GM12875 (cell line): ENCODE results near the gene GPR141.

Source experiments
- H3K4me3 ChIP-seq: one replicate; pipeline ENCODE4 v1.5.1; 2011; ENCODE audit warnings: low read depth, low read length, control low read depth
- TF ChIP-seq, protein P1 (sequence below): IDR thresholded peaks from 2 replicates; pipeline ENCODE4 v1.5.1; 2011; ENCODE audit warnings: low read depth, mild to moderate bottlenecking, control low read depth, inconsistent platforms, low read length, moderate library complexity, borderline replicate concordance; ENCODE audit not compliant: insufficient read depth

The GPR141 gene

GRCh38 chr7:37732253-37732652 is 48.7 kb downstream of the GPR141 start:
- H3K4me3 ChIP-seq = no peak overlapping the region
- TF ChIP-seq, protein P1, sequence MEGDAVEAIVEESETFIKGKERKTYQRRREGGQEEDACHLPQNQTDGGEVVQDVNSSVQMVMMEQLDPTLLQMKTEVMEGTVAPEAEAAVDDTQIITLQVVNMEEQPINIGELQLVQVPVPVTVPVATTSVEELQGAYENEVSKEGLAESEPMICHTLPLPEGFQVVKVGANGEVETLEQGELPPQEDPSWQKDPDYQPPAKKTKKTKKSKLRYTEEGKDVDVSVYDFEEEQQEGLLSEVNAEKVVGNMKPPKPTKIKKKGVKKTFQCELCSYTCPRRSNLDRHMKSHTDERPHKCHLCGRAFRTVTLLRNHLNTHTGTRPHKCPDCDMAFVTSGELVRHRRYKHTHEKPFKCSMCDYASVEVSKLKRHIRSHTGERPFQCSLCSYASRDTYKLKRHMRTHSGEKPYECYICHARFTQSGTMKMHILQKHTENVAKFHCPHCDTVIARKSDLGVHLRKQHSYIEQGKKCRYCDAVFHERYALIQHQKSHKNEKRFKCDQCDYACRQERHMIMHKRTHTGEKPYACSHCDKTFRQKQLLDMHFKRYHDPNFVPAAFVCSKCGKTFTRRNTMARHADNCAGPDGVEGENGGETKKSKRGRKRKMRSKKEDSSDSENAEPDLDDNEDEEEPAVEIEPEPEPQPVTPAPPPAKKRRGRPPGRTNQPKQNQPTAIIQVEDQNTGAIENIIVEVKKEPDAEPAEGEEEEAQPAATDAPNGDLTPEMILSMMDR = peak; percentile 74; the same call in 1 of the 2 replicates

DNA sequence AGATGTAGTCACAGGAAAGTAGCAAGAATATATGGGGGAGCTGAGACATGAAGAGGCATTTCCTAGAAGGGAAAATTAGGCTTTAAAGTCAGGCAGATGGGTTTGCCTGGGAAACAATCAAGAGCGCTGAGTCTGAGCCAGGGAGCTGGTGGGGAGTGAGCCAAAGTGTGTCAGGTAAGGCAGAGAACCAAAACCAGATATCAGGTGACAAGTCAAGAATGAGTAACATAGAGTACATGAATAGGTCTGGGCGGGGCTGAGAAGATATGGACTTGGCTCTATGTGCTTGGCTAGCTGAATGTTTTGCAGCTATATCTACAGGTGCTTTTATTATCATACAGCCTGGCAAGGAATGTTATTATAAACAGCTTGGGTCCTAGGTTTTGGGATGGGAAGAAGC is 49.3 kb downstream of the GPR141 start:
- no peak overlapping the region for H3K4me3 ChIP-seq
- TF ChIP-seq, protein P1 = no peak

GRCh38 chr7:37735196-37735595 is 51.6 kb downstream of the GPR141 start:
- TF ChIP-seq, protein P1 = no peak
- H3K4me3 ChIP-seq = no peak overlapping the region

GRCh38 chr7:37738321-37738720 is 54.8 kb downstream of the GPR141 start:
- no peak overlapping the region for H3K4me3 ChIP-seq
- TF ChIP-seq, protein P1 = no peak

- H3K4me3 ChIP-seq = no peak overlapping the region
- TF ChIP-seq, protein P1 = no peak
These were observed 56.8 kb downstream of the GPR141 start for GRCh38 chr7:37740398-37740797.

DNA sequence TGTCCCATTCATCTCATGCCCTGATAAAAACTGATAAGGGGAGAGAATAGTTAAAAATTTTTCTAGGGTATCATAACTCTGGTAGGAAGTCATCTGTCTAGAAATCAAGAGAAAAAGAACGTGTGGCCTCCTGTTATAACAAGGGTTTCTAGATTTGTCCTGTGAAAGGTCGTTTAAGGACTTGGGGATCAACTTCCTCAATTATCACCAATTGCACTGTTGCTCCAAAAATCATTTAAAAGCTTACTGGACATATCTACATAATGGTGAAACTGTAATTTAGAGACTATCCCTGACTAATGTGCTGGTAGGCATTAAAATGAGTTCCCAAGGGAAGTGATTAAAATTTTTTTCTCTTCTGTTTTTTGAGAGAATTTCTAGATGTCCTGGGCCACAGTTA is 58.2 kb downstream of the GPR141 start:
- H3K4me3 ChIP-seq = no peak overlapping the region
- TF ChIP-seq, protein P1 = no peak

DNA sequence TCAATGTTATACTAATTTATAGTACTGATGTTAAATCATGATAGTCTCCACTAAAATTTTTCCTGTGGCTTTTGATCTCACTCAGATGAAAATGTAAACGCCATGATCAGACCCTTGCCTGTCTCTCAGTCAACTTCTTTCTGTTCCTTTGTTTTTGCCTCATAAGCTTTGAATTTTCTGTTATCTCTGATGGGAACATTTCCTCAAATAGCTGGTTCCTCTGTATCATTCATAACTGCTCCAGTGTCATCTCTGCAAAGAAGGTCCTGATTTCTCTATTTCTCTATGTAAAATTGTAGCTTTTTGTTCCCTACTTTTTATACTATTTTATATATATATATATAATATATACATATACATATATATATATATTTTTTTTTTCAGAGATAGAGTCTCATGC is 67.5 kb downstream of the GPR141 start:
- H3K4me3 ChIP-seq = no peak overlapping the region
- TF ChIP-seq, protein P1 = no peak
